ENCODE data around the gene PDGFC.

The PDGFC gene

DNA sequence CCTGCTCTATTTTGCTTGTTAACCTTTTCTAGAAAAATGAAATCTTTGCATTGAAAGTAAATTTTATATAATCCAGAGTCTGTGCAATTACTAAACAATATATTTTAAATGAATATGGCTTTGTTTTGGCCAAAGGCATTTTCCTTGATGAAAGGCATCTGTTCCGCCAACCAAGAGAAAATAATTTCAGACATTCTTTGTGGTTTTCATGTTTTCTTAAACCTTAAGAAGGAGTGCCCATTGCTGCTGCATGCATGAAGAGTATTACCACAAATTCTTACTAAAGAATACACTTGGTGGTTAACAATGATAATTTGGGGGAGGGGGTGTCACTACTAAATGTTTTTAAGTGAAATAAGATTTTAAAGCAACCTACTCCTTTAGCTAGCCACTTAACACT, 2.7 kb upstream of the PDGFC start:
- no peak for DNase-seq

DNA sequence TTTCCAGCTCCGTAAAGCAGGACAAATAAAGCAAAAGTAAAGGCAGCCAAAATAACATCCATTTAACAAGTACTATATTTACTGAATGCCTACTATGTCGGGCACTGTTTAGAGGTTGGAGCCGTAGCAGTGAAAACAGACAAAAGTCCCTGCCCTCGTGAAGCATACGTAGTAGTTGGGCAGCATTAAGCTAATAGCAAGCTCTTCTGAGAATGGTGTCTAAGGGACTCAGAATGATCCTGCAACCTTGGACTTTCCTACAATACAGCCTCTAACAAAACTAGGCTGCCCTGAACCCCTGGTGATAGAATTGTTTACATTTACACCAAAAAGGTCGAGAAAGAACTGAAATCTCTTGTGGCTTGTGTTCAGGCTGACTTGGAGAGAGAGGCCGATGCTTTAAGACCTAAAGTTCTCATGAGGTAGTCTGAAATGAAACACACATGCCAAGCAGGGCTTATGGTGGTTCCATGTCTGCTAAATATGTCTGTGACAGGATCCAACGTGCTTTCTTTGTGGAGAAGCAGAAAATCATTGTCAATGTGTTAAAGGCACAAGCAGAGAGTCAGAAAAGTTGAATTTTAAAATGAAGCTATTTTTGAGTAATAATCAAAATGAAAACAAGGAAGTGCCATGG, 898 bp upstream of the PDGFC start:
- DNase-seq, result no peak

- no peak for DNase-seq
These were observed 379 bp downstream of the PDGFC start for GRCh38 chr4:156971165-156971675.

GRCh38 chr4:156970501-156971164, 966 bp downstream of the PDGFC start:
- DNase-seq, result no peak

DNA sequence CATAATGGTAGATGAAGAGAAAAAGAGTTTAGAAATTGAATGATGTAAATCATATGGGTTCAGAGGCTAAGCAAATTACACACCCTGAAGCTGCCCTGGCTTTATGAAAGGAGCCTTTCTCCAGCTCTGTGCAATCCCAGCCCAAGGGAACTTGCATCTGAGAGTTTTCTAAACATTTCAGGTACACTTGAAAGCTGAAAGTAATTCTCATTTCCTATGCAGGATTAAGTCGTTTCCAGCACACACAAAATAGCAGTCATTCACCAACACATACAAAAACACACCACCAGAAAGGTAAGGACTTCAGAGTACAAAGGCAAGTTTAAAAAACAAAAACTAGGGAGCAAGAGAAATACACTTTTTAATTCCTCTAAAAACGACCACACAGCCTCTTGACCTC, 1.7 kb downstream of the PDGFC start:
- no peak for DNase-seq

DNA sequence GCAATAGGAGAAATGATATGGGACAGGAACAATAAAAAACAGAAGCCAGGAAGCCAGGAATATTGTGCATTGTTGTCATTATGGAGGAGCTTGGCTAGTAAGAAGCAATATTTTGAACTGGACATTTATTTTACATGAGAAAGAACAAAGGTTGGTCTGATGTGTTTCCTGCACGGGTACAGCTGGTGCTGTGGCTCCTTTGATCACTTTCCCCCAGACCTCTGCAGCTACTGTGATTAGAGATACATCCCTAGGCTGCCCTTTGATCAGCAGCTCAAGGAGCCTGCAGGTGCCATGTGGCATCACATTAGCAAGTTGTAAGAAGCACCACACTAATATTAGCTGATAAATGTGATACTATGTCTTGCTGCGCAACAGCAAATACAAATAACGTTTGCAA, 2.5 kb downstream of the PDGFC start:
- DNase-seq, result no peak

GRCh38 chr4:156968479-156968984, 3.1 kb downstream of the PDGFC start:
- peak in 1 of 5 experiments; percentile 54 for DNase-seq

GRCh38 chr4:156966836-156967235, 4.8 kb downstream of the PDGFC start:
- DNase-seq, result no peak

GRCh38 chr4:156963419-156963818, 8.2 kb downstream of the PDGFC start:
- DNase-seq, result no peak

- no peak for DNase-seq
These were observed 9.0 kb downstream of the PDGFC start for GRCh38 chr4:156962528-156962974.

GRCh38 chr4:156962058-156962358, 9.6 kb downstream of the PDGFC start:
- DNase-seq, result no peak

- no peak for DNase-seq
These were observed 10.2 kb downstream of the PDGFC start for GRCh38 chr4:156961196-156962057.

GRCh38 chr4:156959298-156959702, 12.3 kb downstream of the PDGFC start:
- no peak for DNase-seq

- no peak for DNase-seq
These were observed 13.1 kb downstream of the PDGFC start for GRCh38 chr4:156958276-156959074.

- DNase-seq, result no peak
These were observed 14.0 kb downstream of the PDGFC start for GRCh38 chr4:156957556-156957955.

GRCh38 chr4:156956826-156957368, 14.7 kb downstream of the PDGFC start:
- no peak for DNase-seq

- no peak for DNase-seq
These were observed 15.2 kb downstream of the PDGFC start for GRCh38 chr4:156956359-156956758.

DNA sequence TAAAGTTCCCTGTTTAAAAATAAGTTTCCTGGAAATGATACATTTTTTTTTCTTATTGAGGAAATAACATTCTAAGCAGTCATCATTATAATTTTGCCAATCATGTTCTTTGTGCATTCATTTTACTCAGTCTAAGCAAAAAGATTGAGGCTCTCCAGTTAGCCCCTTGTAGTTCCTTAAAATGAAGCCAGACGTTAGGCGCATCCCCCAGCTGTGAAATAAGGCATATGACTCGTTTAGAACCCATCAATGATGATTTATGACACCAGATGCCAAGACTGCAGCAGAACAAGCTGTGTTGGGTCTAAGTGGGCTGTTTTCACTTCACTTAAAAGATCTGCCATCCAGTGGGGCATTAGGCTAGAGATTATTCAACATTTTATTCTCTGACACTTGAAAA, 17.0 kb downstream of the PDGFC start:
- no peak for DNase-seq

DNA sequence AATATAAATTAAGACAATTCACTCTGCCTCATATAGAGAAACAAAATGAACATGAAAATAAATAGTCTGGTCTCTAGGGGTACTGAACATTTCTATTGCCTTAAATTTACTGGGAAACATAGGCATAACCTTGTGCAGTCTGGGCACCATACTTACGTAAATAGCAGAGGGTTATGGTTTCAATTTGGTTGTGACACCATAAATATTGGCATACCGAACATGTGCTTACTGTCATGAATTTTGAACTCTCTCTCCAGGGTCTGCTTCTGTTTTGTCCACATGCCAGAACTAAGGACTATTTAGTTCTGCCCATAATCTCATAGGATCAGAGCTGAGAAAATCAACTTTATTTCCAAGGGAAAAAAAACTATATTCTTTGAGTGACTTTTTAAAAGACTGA, 17.6 kb downstream of the PDGFC start:
- DNase-seq, result no peak

DNA sequence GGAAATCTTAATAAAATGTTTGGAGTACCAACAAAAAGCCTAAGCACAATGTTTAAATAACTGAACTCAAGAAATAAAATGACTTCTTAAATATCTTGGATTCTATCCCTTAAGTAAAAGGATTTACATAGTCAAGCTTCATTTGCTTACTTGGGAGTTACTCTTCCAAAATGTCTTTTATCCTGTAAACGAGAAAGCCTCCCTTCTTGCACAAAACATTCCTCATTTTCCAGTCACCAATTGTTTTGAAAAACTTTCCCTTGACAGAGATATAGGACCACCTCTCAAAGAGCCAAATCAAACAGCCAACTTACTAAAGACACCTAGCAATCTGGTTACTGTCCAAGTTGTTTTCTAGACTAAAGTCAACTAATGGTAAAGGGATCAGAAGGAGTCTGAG, 18.6 kb downstream of the PDGFC start:
- DNase-seq, result no peak

- DNase-seq, result no peak
These were observed 19.4 kb downstream of the PDGFC start for GRCh38 chr4:156952078-156952759.

DNA sequence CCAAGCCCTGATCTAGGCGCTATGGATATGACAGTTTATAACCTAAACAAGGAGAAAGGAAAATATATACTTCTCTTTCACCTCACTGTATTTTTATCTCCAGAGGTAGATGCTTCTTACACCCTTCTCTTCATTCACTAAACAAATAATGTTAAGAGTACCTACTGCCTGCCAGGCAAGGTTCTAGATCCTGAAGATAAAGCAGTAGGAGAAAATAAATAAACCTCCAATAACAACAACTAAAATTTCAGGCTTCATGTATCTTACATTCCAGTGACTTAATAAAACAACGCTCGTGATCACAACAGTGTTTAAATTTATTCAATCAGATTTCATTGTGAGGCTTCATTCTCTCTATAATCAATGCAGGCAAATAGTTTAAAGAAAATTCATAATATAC, 20.7 kb downstream of the PDGFC start:
- DNase-seq, result no peak

Data from T-helper 2 cell (primary cell).